HepG2 (cell line): ENCODE measurements around the gene NOL4L. TPM values are rescaled to one million over a fixed set of nuclear protein-coding genes. Genes with fewer than 3 reads are reported as not detected.

Source experiments
- ATAC-seq: fragments of 200-7000 bp; cut with Tn5 transposase; 3 replicates; pipeline ENCODE4 v1.9.1; 2020; ENCODE audit warnings: mild to moderate bottlenecking, moderate library complexity
- BruUV-seq: library from RNA; stranded (reverse); fragments of 400-500 nt; replicated peaks from 2 replicates; lab custom pipeline; 2021; lab: Mats Ljungman, UMichigan
- CTCF ChIA-PET: fragments of 300-600 bp; formaldehyde crosslinking; extraction: SDS; loops from one replicate; lab custom pipeline; 2021; ENCODE audit warnings: low total read pairs, inconsistent platforms, low intra/inter-chr PET ratio; lab: Yijun Ruan, JAX
- POLR2A ChIA-PET: fragments of 350-600 bp; sonication (Branson Sonifier 250); formaldehyde crosslinking; loops from one replicate; lab custom pipeline; 2020; ENCODE audit warnings: antibody characterized with exemption, inconsistent platforms; lab: Yijun Ruan, JAX
- DNase-seq: peaks from one replicate; pipeline ENCODE4 v3.0.0-alpha.2; 2015; ENCODE audit warnings: low spot score
- FAIRE-seq: peaks from 3 replicates; lab custom pipeline; 2011; peaks lifted over from hg19 to GRCh38; lab: Jason Lieb, UNC
- H2AFZ ChIP-seq: one replicate; pipeline ENCODE4 v1.6.1; 2011; ENCODE audit warnings: low read length, inconsistent platforms
- H3K27ac ChIP-seq: fragments of 300-600 bp; 3 replicates; pipeline ENCODE4 v1.8.0; 2011; ENCODE audit warnings: mixed run types, mild to moderate bottlenecking, mixed read lengths, low read length, inconsistent platforms; ENCODE audit not compliant: insufficient read depth; ENCODE audit errors: extremely low read length
- H3K27me3 ChIP-seq, 2 experiments: fragments of 200-600 bp in 1 of 2; 2 replicates in 1 of 2; 3 replicates in 1 of 2; pipeline versions ENCODE4 v1.6.0 to v1.8.0; 2011; ENCODE audit warnings: low read length in 2 of 2, mild to moderate bottlenecking in 2 of 2, moderate library complexity in 2 of 2, inconsistent platforms in 1 of 2; ENCODE audit not compliant: insufficient read depth in 2 of 2, control insufficient read depth in 1 of 2
- H3K36me3 ChIP-seq, 2 experiments: fragments of 200-600 bp in 1 of 2; replicated peaks in 1 of 2; 2 replicates in 1 of 2; 3 replicates in 1 of 2; pipeline versions ENCODE4 v1.5.1 to v1.8.0; 2011; ENCODE audit warnings: low read length in 2 of 2, inconsistent platforms in 1 of 2; ENCODE audit not compliant: insufficient read depth in 2 of 2, control insufficient read depth in 1 of 2
- H3K4me1 ChIP-seq: 2 replicates; pipeline ENCODE4 v1.5.1; 2012; ENCODE audit warnings: low read length, inconsistent platforms; ENCODE audit not compliant: insufficient read depth
- H3K4me2 ChIP-seq: 2 replicates; pipeline ENCODE4 v1.6.0; 2011; ENCODE audit warnings: low read depth, low read length, inconsistent platforms
- H3K4me3 ChIP-seq, 3 experiments: fragments of 200-600 bp in 1 of 3; sonication (generic), shearing (Covaris generic) in 1 of 3; replicated peaks in 1 of 3; 2 replicates each; pipeline ENCODE4 v1.5.1; 2011 to 2016; ENCODE audit warnings: low read length in 3 of 3, inconsistent platforms in 2 of 3, low read depth in 2 of 3, mild to moderate bottlenecking in 2 of 3, control low read depth in 1 of 3, mixed read lengths in 1 of 3; ENCODE audit not compliant: insufficient read depth in 1 of 3
- H3K79me2 ChIP-seq: one replicate; pipeline ENCODE4 v1.6.1; 2011; ENCODE audit warnings: low read length, inconsistent platforms; ENCODE audit not compliant: insufficient read depth
- H3K9ac ChIP-seq: 2 replicates; pipeline ENCODE4 v1.6.0; 2011; ENCODE audit warnings: mild to moderate bottlenecking, low read depth, low read length, inconsistent platforms; ENCODE audit not compliant: insufficient read depth
- H3K9me3 ChIP-seq: 2 replicates; pipeline ENCODE4 v1.5.1; 2012; ENCODE audit warnings: mild to moderate bottlenecking, low read length
- H4K20me1 ChIP-seq: 2 replicates; pipeline ENCODE4 v1.6.0; 2011; ENCODE audit warnings: inconsistent platforms, mild to moderate bottlenecking, low read length, moderate library complexity; ENCODE audit not compliant: insufficient read depth
- CREM ChIP-seq, 2 experiments: sonication (generic) in 1 of 2; formaldehyde crosslinking in 1 of 2; IDR thresholded peaks; 2 replicates each; pipeline versions ENCODE4 v1.4.0 to v1.6.1; 2016 to 2020; ENCODE audit warnings: antibody characterized with exemption in 1 of 2, mild to moderate bottlenecking in 1 of 2, missing genetic modification reagents in 1 of 2
- DMTF1 ChIP-seq: sonication (generic); formaldehyde crosslinking; IDR thresholded peaks from 2 replicates; pipeline ENCODE4 v1.4.0; 2020; ENCODE audit warnings: mild to moderate bottlenecking, missing genetic modification reagents
- E2F5 ChIP-seq: sonication (generic); formaldehyde crosslinking; conservative IDR thresholded peaks from 2 replicates; pipeline ENCODE4 v1.4.0; 2020; ENCODE audit warnings: missing genetic modification reagents
- KAT2B ChIP-seq: fragments of 150-350 bp; IDR thresholded peaks from 2 replicates; pipeline ENCODE4 v1.6.1; 2014; ENCODE audit warnings: low read depth, low read length, borderline replicate concordance
- MEIS1 ChIP-seq: sonication (generic); formaldehyde crosslinking; IDR thresholded peaks from 2 replicates; pipeline ENCODE4 v1.9.0; 2021; ENCODE audit warnings: mild to moderate bottlenecking, missing genetic modification reagents, moderate library complexity, borderline replicate concordance
- MTA3 ChIP-seq: sonication (generic); formaldehyde crosslinking; IDR thresholded peaks from 2 replicates; pipeline ENCODE4 v1.4.0; 2020; ENCODE audit warnings: missing genetic modification reagents
- NCOA1 ChIP-seq: sonication (generic); formaldehyde crosslinking; IDR thresholded peaks from 2 replicates; pipeline ENCODE4 v1.9.0; 2021; ENCODE audit warnings: missing genetic modification reagents
- NCOR1 ChIP-seq: fragments of 200-600 bp; sonication (generic); IDR thresholded peaks from 2 replicates; pipeline ENCODE4 v1.7.0; 2017; ENCODE audit warnings: antibody characterized with exemption, low read length, borderline replicate concordance
- NFE2L2 ChIP-seq: fragments of 150-350 bp; IDR thresholded peaks from 2 replicates; pipeline ENCODE4 v1.6.1; 2014; ENCODE audit warnings: low read length
- PAF1 ChIP-seq: IDR thresholded peaks from 2 replicates; pipeline ENCODE4 v1.6.1; 2016; ENCODE audit warnings: missing genetic modification reagents, missing compliant biosample characterization
- RBM22 ChIP-seq: fragments of 200-400 bp; formaldehyde crosslinking; optimal IDR thresholded peaks from 2 replicates; pipeline ENCODE3; 2017; ENCODE audit warnings: mild to moderate bottlenecking, low read length, moderate library complexity
- RFX3 ChIP-seq: IDR thresholded peaks from 2 replicates; pipeline ENCODE4 v1.6.1; 2016; ENCODE audit warnings: missing biosample characterization, missing genetic modification reagents
- TCF7 ChIP-seq: sonication (generic); IDR thresholded peaks from 2 replicates; pipeline ENCODE4 v1.6.1; 2016; ENCODE audit warnings: antibody characterized with exemption, low read depth
- ZIK1 ChIP-seq: sonication (generic); formaldehyde crosslinking; IDR thresholded peaks from 2 replicates; pipeline ENCODE4 v1.5.0; 2020; ENCODE audit warnings: mild to moderate bottlenecking, low read depth, missing genetic modification reagents, borderline replicate concordance
- ZMYM2 ChIP-seq: sonication (generic); formaldehyde crosslinking; IDR thresholded peaks from 2 replicates; pipeline ENCODE4 v1.8.0; 2022; ENCODE audit warnings: mild to moderate bottlenecking, missing genetic modification reagents
- ZNF335 ChIP-seq: sonication (generic); formaldehyde crosslinking; IDR thresholded peaks from 2 replicates; pipeline ENCODE4 v1.4.0; 2020; ENCODE audit warnings: missing genetic modification reagents
- ZNF549 ChIP-seq: sonication (generic); formaldehyde crosslinking; IDR thresholded peaks from 2 replicates; pipeline ENCODE4 v1.5.0; 2020; ENCODE audit warnings: missing genetic modification reagents
- ZNF574 ChIP-seq: sonication (generic); formaldehyde crosslinking; IDR thresholded peaks from 2 replicates; pipeline ENCODE4 v1.4.0; 2020; ENCODE audit warnings: missing genetic modification reagents
- ZSCAN30 ChIP-seq: sonication (generic); formaldehyde crosslinking; IDR thresholded peaks from 2 replicates; pipeline ENCODE4 v1.5.0; 2020; ENCODE audit warnings: mild to moderate bottlenecking, missing genetic modification reagents
- WGBS: methylation state at CpG from one replicate; pipeline ENCODE4 v1.1.6; 2017; ENCODE audit warnings: low lambda C conversion rate; 5-methylcytosine and 5-hydroxymethylcytosine counted together
- in situ Hi-C: cut with HindIII; loops from 2 replicates; pipeline ENCODE4 v1.10.0; 2017; ENCODE audit warnings: low pct_unique_long_range_greater_than_20kb; ENCODE audit not compliant: extremely low pct_ligation_motif_present
- intact Hi-C: fragments of 100-400 bp; cut with micrococcal nuclease; formaldehyde crosslinking; loops from one replicate; pipeline ENCODE4 v1.10.0; 2022; ENCODE audit not compliant: unreplicated experiment
- polyA plus RNA-seq, 8 experiments: library from polyadenylated mRNA; depleted of rRNA in 3 of 8; stranded (reverse) in 7 of 8; unstranded in 1 of 8; fragments of >200 nt; fragmentation: Illumina TruSeq in 4 of 8; extraction: Trizol in 4 of 8; gene quantifications; 2 replicates each; pipeline versions ENCODE4 v1.2.1 to v1.2.3, GENCODE V29; 2011 to 2016; ENCODE audit warnings: low read depth in 4 of 8, missing spikeins in 1 of 8, mixed read lengths in 1 of 8; ENCODE audit not compliant: insufficient read depth in 1 of 8
- total RNA-seq, 5 experiments: library from RNA; depleted of rRNA; stranded (reverse); fragments of >200 nt; fragmentation: Illumina TruSeq; extraction: Trizol; gene quantifications; 2 replicates each; pipeline ENCODE4 v1.2.3, GENCODE V29; 2016; ENCODE audit warnings: low read depth in 1 of 5

NOL4L gene
- total and polyA plus RNA-seq, 2 of the 13 experiments (the other 11 are each of a cell fraction or from before 2014, with no cell fraction given) = 16.6 to 35.4 TPM

GRCh38 chr20:32482442-32483261, 102.5 kb downstream of the NOL4L start:
- no peak for DNase-seq
- Histone ChIP-seq H3K4me2 (peak overlapping the region; percentile 85), H3K4me3 (peak overlapping the region; percentile 90 to 91 (median 90)), H2AFZ (no peak overlapping the region), H4K20me1 (peaks cover 40% of the 10 kb centered on the region), H3K36me3 (peaks cover 0 to 9% of the 10 kb centered on the region in 2 experiments; a peak in 1 of 5 replicates), H3K9me3 (no peaks in the 10 kb centered on the region), H3K27me3 (no peaks in the 10 kb centered on the region), H3K4me1 (peaks cover 67% of the 10 kb centered on the region), H3K79me2 (peaks cover 52% of the 10 kb centered on the region), H3K9ac (peak overlapping the region; percentile 79), H3K27ac (peak overlapping the region; percentile 58)
- intact Hi-C loops (loop anchor here (1.0 to 5.0 kb wide), 3 partner anchors 9 to 125 kb away; partner anchors contain the start of gene ASXL1), in situ Hi-C loops (no loop called here)
- POLR2A ChIA-PET = interaction anchor here (1.4 to 4.8 kb wide), 2 partner anchors 9 to 16 kb away, joined by 5 to 81 read pairs; no protein-coding TSS in a partner anchor
- ATAC-seq = peak; percentile 39
- CTCF ChIA-PET = no interaction called here
- no peak for FAIRE-seq
- 2% methylated on average over 33 of the region's 82 CpGs for WGBS
- TSS peak; percentile 34 for BruUV-seq
- no peak for TF ChIP-seq MEIS1 (CRISPR knock-in tag)
- no peak for TF ChIP-seq ZSCAN30 (CRISPR knock-in tag)
- no peak for TF ChIP-seq ZNF335
- no peak; the same call in 1 of the 2 replicates for TF ChIP-seq E2F5 (CRISPR knock-in tag)
- no peak for TF ChIP-seq KAT2B
- no peak for TF ChIP-seq NFE2L2
- no peak for TF ChIP-seq PAF1 (CRISPR knock-in tag)
- no peak for TF ChIP-seq ZMYM2
- TF ChIP-seq CREM (IDR thresholded peaks at IDR 0.05) = no peak
- no peak for TF ChIP-seq CREM (CRISPR knock-in tag; IDR thresholded peaks at IDR 0.05)
- no peak for TF ChIP-seq ZIK1 (CRISPR knock-in tag)
- no peak for TF ChIP-seq RFX3 (CRISPR knock-in tag)
- no peak for TF ChIP-seq RBM22
- TF ChIP-seq ZNF574 = peak; percentile 75
- no peak for TF ChIP-seq TCF7
- TF ChIP-seq NCOA1 (CRISPR knock-in tag) = peak; percentile 68; the same call in 1 of the 2 replicates
- TF ChIP-seq DMTF1 (CRISPR knock-in tag) = no peak
- TF ChIP-seq ZNF549 (CRISPR knock-in tag) = no peak
- TF ChIP-seq MTA3 (CRISPR knock-in tag) = no peak
- no peak for TF ChIP-seq NCOR1
